B cell (primary cell): ENCODE results near the gene C12orf57. TPM values are rescaled to one million over a fixed set of nuclear protein-coding genes. Genes with fewer than 3 reads are reported as not detected.
A peak's percentile ranks its signal among the peaks of the same experiment; 100 is the strongest.

Source experiments
- ATAC-seq: fragments of 200-7000 bp; cut with Tn5 transposase; one replicate; pipeline ENCODE4 v1.10.0; 2021; ENCODE audit warnings: low read depth, mild to moderate bottlenecking, moderate number of reproducible peaks, moderate library complexity
- CTCF ChIA-PET: fragments of 350-600 bp; sonication (Branson Sonifier 250); formaldehyde crosslinking; loops from one replicate; lab custom pipeline; 2021; ENCODE audit warnings: antibody characterized with exemption, inconsistent platforms; lab: Charles Lee
- POLR2A ChIA-PET: fragments of 350-600 bp; sonication (Branson Sonifier 250); formaldehyde crosslinking; loops from one replicate; lab custom pipeline; 2021; ENCODE audit warnings: antibody characterized with exemption; lab: Charles Lee
- DNase-seq: peaks from one replicate; pipeline ENCODE4 v3.0.0; 2013
- H2AFZ ChIP-seq: 2 replicates; pipeline ENCODE4 v1.6.1; 2012; ENCODE audit warnings: mild to moderate bottlenecking, low read depth, low read length; ENCODE audit not compliant: insufficient read depth, poor library complexity, severe bottlenecking
- H3K27ac ChIP-seq, 2 donors: 1 replicate in 1 of 2; 2 replicates in 1 of 2; pipeline ENCODE4 v1.5.1; 2012 to 2013; ENCODE audit warnings: low read length in 2 of 2, mild to moderate bottlenecking in 2 of 2, moderate library complexity in 1 of 2
- H3K27me3 ChIP-seq, 4 experiments: fragments of 200-600 bp in 1 of 4; sonication (generic) in 1 of 4; replicated peaks in 1 of 4; 1 replicate in 2 of 4; 2 replicates in 2 of 4; pipeline versions ENCODE4 v1.6.1 to v1.7.0; 2013 to 2016; ENCODE audit warnings: low read length in 3 of 4, mild to moderate bottlenecking in 2 of 4, mixed read lengths in 1 of 4, moderate library complexity in 1 of 4; ENCODE audit not compliant: insufficient read depth in 4 of 4, control insufficient read depth in 3 of 4; ENCODE audit errors: control extremely low read depth in 1 of 4
- H3K36me3 ChIP-seq, 2 experiments: replicated peaks in 1 of 2; 1 replicate in 1 of 2; 2 replicates in 1 of 2; pipeline versions ENCODE4 v1.6.1 to v1.7.1; 2013; ENCODE audit warnings: low read length in 1 of 2; ENCODE audit not compliant: insufficient read depth in 2 of 2, control insufficient read depth in 1 of 2; ENCODE audit errors: control extremely low read depth in 1 of 2, extremely low read depth in 1 of 2
- H3K4me1 ChIP-seq, 2 donors: fragments of 200-600 bp in 1 of 2; sonication (generic) in 1 of 2; 1 replicate in 1 of 2; 2 replicates in 1 of 2; pipeline versions ENCODE4 v1.5.1 to v1.6.1; 2013 to 2017; ENCODE audit warnings: low read length in 2 of 2; ENCODE audit not compliant: control insufficient read depth in 2 of 2, insufficient read depth in 2 of 2
- H3K4me2 ChIP-seq: replicated peaks from 2 replicates; pipeline ENCODE3; 2012; ENCODE audit warnings: mild to moderate bottlenecking, low read depth, low read length; ENCODE audit not compliant: poor library complexity, severe bottlenecking
- H3K4me3 ChIP-seq, 5 experiments: fragments of 200-600 bp in 1 of 5; sonication (generic) in 1 of 5; 1 replicate in 3 of 5; 2 replicates in 2 of 5; pipeline versions ENCODE4 v1.5.1 to v1.7.0; 2011 to 2016; ENCODE audit warnings: low read length in 4 of 5, mild to moderate bottlenecking in 4 of 5, low read depth in 2 of 5, control low read depth in 1 of 5, moderate library complexity in 1 of 5; ENCODE audit not compliant: insufficient read depth in 1 of 5; ENCODE audit errors: control extremely low read depth in 1 of 5, extremely low read depth in 1 of 5
- H3K79me2 ChIP-seq: fragments of 200-600 bp; sonication (generic); one replicate; pipeline ENCODE4 v1.6.0; 2016; ENCODE audit warnings: low read length; ENCODE audit not compliant: control insufficient read depth, insufficient read depth
- H3K9ac ChIP-seq: fragments of 200-600 bp; sonication (generic); 2 replicates; pipeline ENCODE4 v1.6.1; 2017; ENCODE audit warnings: mild to moderate bottlenecking, low read length, moderate library complexity
- H3K9me3 ChIP-seq, 3 donors: one replicate each; pipeline versions ENCODE4 v1.6.1 to v1.7.1; 2013; ENCODE audit warnings: low read length in 2 of 3; ENCODE audit not compliant: control insufficient read depth in 2 of 3, insufficient read depth in 1 of 3; ENCODE audit errors: control extremely low read depth in 1 of 3
- H4K20me1 ChIP-seq: 2 replicates; pipeline ENCODE4 v1.6.0; 2012; ENCODE audit warnings: mild to moderate bottlenecking, low read length; ENCODE audit not compliant: insufficient read depth, control insufficient read depth, poor library complexity, severe bottlenecking
- H3K27ac Mint-ChIP-seq: one replicate; pipeline ENCODE4 v1.8.0; 2021; ENCODE audit warnings: mixed read lengths
- H3K27me3 Mint-ChIP-seq: one replicate; pipeline ENCODE4 v1.8.0; 2021; ENCODE audit warnings: mixed read lengths
- H3K4me1 Mint-ChIP-seq: one replicate; pipeline ENCODE4 v1.8.0; 2021; ENCODE audit warnings: mixed read lengths
- H3K4me3 Mint-ChIP-seq: one replicate; pipeline ENCODE4 v1.8.0; 2021; ENCODE audit warnings: mixed read lengths
- H3K9me3 Mint-ChIP-seq: one replicate; pipeline ENCODE4 v1.8.0; 2022; ENCODE audit warnings: mixed read lengths; ENCODE audit not compliant: insufficient read depth
- EZH2 ChIP-seq: IDR thresholded peaks from 2 replicates; pipeline ENCODE4 v1.6.1; 2012; ENCODE audit warnings: borderline replicate concordance, low read depth, mild to moderate bottlenecking, moderate library complexity, low read length; ENCODE audit not compliant: insufficient read depth, poor library complexity, severe bottlenecking
- WGBS: methylation state at CpG from one replicate; pipeline ENCODE4 v1.1.5; 2013; ENCODE audit warnings: missing lambda C conversion rate; ENCODE audit not compliant: insufficient coverage; 5-methylcytosine and 5-hydroxymethylcytosine counted together
- intact Hi-C: fragments of 100-400 bp; cut with micrococcal nuclease; formaldehyde crosslinking; loops from one replicate; pipeline ENCODE4 v1.10.0; 2022
- polyA plus RNA-seq: library from polyadenylated mRNA; depleted of rRNA; stranded (reverse); fragments of >200 nt; gene quantifications from 2 replicates; pipeline ENCODE4 v1.2.3, GENCODE V29; 2012
- total RNA-seq, 2 donors: library from RNA; stranded (reverse); fragments of 120-200 nt in 1 of 2; gene quantifications; 1 replicate in 1 of 2; 2 replicates in 1 of 2; pipeline versions ENCODE4 v1.2.3 to v1.2.4, GENCODE V29; 2013 to 2022
- TF ChIP-seq, protein P1 (sequence below): fragments of 200-600 bp; IDR thresholded peaks from one replicate; pipeline ENCODE4 v1.8.0; 2022; ENCODE audit warnings: antibody characterized with exemption, mild to moderate bottlenecking

C12orf57 gene
- total and polyA plus RNA-seq, 2 donors (not counting 1 experiment from before 2014, with no cell fraction given), result 90.9 to 460 TPM

DNA sequence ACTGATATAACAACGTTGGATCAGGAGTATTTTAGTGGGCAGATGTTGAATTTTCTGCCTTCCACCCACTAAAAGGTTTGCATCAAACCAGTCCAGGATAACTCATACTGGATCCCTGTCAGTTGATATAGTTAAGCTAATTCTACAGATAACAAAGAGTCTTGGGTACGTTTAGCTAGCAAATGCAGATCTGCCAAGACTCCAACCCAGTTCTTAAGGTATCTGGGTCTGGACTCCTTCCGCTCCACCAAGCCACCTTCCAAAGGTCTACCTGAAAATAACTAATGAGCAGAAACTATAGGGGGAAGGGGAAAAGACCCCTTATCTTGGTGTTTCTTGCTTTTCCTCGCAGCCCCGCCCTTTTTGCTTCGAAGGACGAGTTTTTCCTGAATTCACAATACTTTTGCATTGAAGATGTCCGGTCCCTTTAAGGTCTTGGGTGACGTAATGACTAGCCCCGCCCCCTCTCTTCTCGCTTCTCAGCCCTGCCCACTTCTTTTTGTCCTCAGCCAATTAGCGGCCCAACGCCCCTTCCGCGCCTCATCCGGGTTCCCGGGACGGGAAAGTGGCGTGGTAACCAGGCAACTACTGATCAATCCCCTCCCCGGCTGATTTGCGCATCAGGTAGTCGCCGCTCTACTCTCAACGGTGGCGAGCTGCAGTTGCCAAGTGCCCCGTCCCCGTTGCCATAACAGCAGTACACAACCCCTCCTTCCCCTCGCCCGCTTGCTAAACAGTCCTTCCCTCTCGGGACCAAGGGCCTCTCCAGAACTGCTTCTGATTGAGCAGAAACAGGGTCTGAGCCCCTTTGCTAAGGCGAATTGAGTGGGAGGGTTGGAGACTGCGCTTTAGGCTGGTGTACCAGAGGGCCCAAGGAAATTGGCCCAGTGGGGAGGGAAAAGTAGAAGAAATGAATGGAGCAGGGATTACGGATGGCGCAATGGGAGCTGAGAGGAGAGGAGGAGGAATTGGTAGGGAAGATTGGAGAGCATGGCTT, 39.2 kb upstream of the C12orf57 start, which contains the start of gene LRRC23:
TSS of gene LRRC23 (plus strand) at position 543 of the 997 bp plus-strand sequence. CDS start 812 bp downstream, outside the sequence.
- Histone ChIP-seq H3K9ac (peak within 1 kb of the TSS; percentile 92), H3K4me2 (peak within 1 kb of the TSS; percentile 92), H2AFZ (peak within 1 kb of the TSS; percentile 89), H3K9me3 (no peaks in the 10 kb centered on the region), H3K27ac (peak within 1 kb of the TSS; percentile 82 to 94), H3K4me3 (peak within 1 kb of the TSS; percentile 59 to 86 (median 74)), H3K36me3 (peaks cover 0 to 6% of the 10 kb centered on the region in 2 experiments), H3K79me2 (no peaks in the 10 kb centered on the region), H4K20me1 (no peaks in the 10 kb centered on the region), H3K27me3 (no peaks in the 10 kb centered on the region), H3K4me1 (peaks cover 14 to 24% of the 10 kb centered on the region in 2 donors)
- DNase-seq (peak; percentile 98), ATAC-seq (peak; percentile 98)
- TF ChIP-seq EZH2, result no peak
- TF ChIP-seq, protein P1, sequence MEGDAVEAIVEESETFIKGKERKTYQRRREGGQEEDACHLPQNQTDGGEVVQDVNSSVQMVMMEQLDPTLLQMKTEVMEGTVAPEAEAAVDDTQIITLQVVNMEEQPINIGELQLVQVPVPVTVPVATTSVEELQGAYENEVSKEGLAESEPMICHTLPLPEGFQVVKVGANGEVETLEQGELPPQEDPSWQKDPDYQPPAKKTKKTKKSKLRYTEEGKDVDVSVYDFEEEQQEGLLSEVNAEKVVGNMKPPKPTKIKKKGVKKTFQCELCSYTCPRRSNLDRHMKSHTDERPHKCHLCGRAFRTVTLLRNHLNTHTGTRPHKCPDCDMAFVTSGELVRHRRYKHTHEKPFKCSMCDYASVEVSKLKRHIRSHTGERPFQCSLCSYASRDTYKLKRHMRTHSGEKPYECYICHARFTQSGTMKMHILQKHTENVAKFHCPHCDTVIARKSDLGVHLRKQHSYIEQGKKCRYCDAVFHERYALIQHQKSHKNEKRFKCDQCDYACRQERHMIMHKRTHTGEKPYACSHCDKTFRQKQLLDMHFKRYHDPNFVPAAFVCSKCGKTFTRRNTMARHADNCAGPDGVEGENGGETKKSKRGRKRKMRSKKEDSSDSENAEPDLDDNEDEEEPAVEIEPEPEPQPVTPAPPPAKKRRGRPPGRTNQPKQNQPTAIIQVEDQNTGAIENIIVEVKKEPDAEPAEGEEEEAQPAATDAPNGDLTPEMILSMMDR, result no peak
- WGBS, result 4% methylated on average over 24 of the region's 34 CpGs
- intact Hi-C loops, result loop anchor here (1.0 kb wide), 5 partner anchors 10 to 66 kb away; partner anchors contain the start of genes EMG1, ENO2, PHB2 and SPSB2
- H3K27me3 Mint-ChIP-seq, result no peaks in the 10 kb centered on the region
- no peak within 1 kb of the TSS for H3K4me3 Mint-ChIP-seq
- H3K9me3 Mint-ChIP-seq, result no peaks in the 10 kb centered on the region
- ChIA-PET POLR2A (interaction anchor here (1.1 to 1.8 kb wide), 4 partner anchors 31 to 53 kb away, joined by 3 to 8 read pairs (median 6); partner anchors contain the start of genes CDCA3, SPSB2 and USP5), CTCF (interaction anchor here (1.4 to 6.9 kb wide), 2 partner anchors 31 to 33 kb away, joined by 4 to 33 read pairs; partner anchors contain the start of gene SPSB2)
- H3K27ac Mint-ChIP-seq, result no peak within 1 kb of the TSS
- peaks cover 6% of the 10 kb centered on the region for H3K4me1 Mint-ChIP-seq
